Vagina (tissue), 2 donors: ENCODE data around the gene NOTCH4. TPM values are rescaled to one million over a fixed set of nuclear protein-coding genes. Genes with fewer than 3 reads are reported as not detected.

Experiments used
- DNase-seq, 2 donors: peaks; one replicate each; pipeline ENCODE4 v3.0.0-alpha.2; 2017; ENCODE audit errors: extremely low spot score in 2 of 2
- H3K27ac ChIP-seq: fragments of 200-600 bp; sonication (generic); one replicate; pipeline ENCODE4 v1.5.1; 2019
- H3K27me3 ChIP-seq: fragments of 200-600 bp; sonication (generic); one replicate; pipeline ENCODE4 v1.5.1; 2019
- H3K36me3 ChIP-seq, 2 donors: fragments of 200-600 bp; sonication (generic); one replicate each; pipeline ENCODE4 v1.5.1; 2017 to 2019
- H3K4me1 ChIP-seq: fragments of 200-600 bp; sonication (generic); one replicate; pipeline ENCODE4 v1.5.1; 2019
- H3K4me3 ChIP-seq, 2 donors: fragments of 200-600 bp; sonication (generic); 1 replicate in 1 of 2; 2 replicates in 1 of 2; pipeline ENCODE4 v1.5.1; 2016 to 2019
- H3K9me3 ChIP-seq: fragments of 200-600 bp; sonication (generic); one replicate; pipeline ENCODE4 v1.5.1; 2019
- CTCF ChIP-seq, 3 experiments: fragments of 450-650 bp in 2 of 3; fragments of 200-600 bp in 1 of 3; sonication (generic) in 1 of 3; IDR thresholded peaks; one replicate each; pipeline ENCODE4 v1.5.1; 2017 to 2019; ENCODE audit warnings: antibody characterized with exemption in 3 of 3, mild to moderate bottlenecking in 2 of 3, moderate library complexity in 2 of 3
- POLR2A ChIP-seq, 2 donors: fragments of 450-650 bp; IDR thresholded peaks; one replicate each; pipeline ENCODE4 v1.6.1; 2017; ENCODE audit warnings: antibody characterized with exemption in 2 of 2, mild to moderate bottlenecking in 2 of 2, moderate library complexity in 2 of 2
- POLR2AphosphoS5 ChIP-seq, 2 donors: sonication (generic); formaldehyde crosslinking; IDR thresholded peaks; one replicate each; pipeline ENCODE4 v1.9.0; 2017; ENCODE audit warnings: antibody characterized with exemption in 2 of 2, mild to moderate bottlenecking in 2 of 2, low read depth in 1 of 2; ENCODE audit not compliant: insufficient read depth in 1 of 2
- intact Hi-C: fragments of 100-400 bp; cut with DNase I; formaldehyde crosslinking; loops from one replicate; pipeline ENCODE4 v1.15.1; 2023
- total RNA-seq: library from RNA; depleted of rRNA; stranded (reverse); fragments of >200 nt; gene quantifications from one replicate; pipeline ENCODE4 v1.2.3, GENCODE V29; 2016

Gene NOTCH4
- total RNA-seq, 1 donor from 2014 or later, result 18.2 TPM

DNA sequence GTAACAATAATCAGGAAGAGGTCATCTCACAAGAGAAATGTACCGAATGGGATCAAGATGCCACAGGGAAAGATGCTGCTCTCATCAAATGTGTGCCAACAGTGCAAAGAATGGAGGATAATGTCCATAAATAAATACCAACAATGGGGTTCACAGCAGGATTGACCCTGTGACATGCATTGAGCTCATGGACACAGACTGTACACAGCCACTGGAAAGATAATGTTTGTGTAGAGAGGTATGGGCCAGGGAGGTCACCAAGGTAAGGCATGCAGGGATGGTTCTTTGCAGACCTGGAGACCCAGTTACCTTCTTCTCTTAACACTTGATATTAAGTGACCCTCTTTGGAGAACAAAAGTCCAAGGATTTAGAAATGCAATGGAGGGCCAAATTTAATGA, 49.5 kb downstream of the NOTCH4 start:
- no peaks in the 10 kb centered on the region for H3K27me3 ChIP-seq
- H3K27ac ChIP-seq, result no peak overlapping the region
- H3K4me3 ChIP-seq, result no peak overlapping the region
- no peaks in the 10 kb centered on the region for H3K9me3 ChIP-seq
- intact Hi-C loops, result loop anchor here (10.0 kb wide), 1 partner anchor 50 kb away; the partner anchor contains the start of gene ATF6B
- TF ChIP-seq POLR2A (IDR thresholded peaks at IDR 0.05), result no peak
- peaks cover 38% of the 10 kb centered on the region for H3K4me1 ChIP-seq
- no peak for DNase-seq
- peaks cover 0 to 18% of the 10 kb centered on the region in 2 donors for H3K36me3 ChIP-seq

DNA sequence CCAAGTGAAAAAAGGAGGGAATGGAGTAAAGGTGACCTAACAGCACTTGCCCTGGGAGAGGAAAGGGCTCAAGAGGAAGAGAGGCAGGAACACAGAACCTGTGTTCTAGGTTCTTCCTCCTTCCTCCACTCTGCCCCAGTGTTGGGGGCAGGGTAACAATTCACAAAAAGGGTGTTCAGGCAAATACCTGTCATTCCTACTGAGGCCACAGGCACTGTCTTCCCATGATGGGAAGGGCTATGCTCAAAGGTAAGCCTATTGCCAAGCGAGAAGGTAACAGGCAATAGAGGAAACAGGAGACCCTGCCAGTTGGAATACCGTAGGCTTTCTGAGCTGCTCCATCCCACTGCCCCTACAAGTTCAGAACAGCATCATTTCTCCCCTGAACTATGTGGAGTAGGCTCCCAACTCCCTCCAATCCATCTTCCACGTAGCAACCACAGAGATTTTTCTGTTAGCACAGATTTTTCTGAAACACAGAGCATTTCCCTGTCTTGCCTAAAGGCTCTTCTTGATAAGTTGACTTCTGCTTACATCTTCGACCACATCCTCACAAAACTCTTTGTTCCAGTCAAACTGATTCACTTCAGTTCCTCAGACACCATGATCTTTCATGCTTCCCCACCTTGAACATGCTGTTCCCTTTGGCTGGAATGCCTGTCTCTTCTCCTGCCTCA, 50.7 kb downstream of the NOTCH4 start:
- Histone ChIP-seq H3K27me3 (no peaks in the 10 kb centered on the region), H3K4me3 (no peak overlapping the region), H3K27ac (no peak overlapping the region), H3K9me3 (no peaks in the 10 kb centered on the region), H3K4me1 (peaks cover 29% of the 10 kb centered on the region), H3K36me3 (peaks cover 0 to 25% of the 10 kb centered on the region in 2 donors)
- intact Hi-C loops, result loop anchor here (10.0 kb wide), 1 partner anchor 48 kb away; the partner anchor contains the start of gene ATF6B
- TF ChIP-seq CTCF (IDR thresholded peaks at IDR 0.05), result no peak
- TF ChIP-seq POLR2A (IDR thresholded peaks at IDR 0.05), result no peak
- TF ChIP-seq POLR2AphosphoS5 (IDR thresholded peaks at IDR 0.05; ENCODE audit: insufficient read depth in 1 of 2, low read depth in 1 of 2), result no peak
- DNase-seq, result no peak

DNA sequence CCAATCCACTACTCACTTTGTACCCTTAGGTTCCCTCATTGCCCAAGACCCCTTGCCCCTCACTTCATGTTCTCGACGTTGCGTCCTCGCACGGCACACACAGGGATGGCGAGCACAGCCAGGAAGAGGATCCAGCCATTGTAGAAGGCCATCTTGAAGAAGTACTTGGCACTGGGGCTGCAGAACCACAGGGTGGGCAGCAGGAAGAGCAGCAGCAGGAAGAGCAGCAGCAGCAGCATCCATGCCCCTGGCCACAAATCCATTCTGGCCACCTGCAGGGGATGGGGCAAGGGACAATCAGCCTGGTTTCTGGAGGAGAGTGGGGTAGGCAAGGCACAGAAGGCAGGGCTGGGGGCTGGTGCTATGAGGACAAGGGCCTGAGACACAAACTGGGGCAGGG, 52.6 kb downstream of the NOTCH4 start:
- intact Hi-C loops, result loop anchor here (10.0 kb wide), 1 partner anchor 46 kb away; the partner anchor contains the start of gene ATF6B

GRCh38 chr6:32170294-32170693, 53.6 kb downstream of the NOTCH4 start:
- intact Hi-C loops, result loop anchor here (10.0 kb wide), 1 partner anchor 45 kb away; the partner anchor contains the start of gene ATF6B
- Histone ChIP-seq H3K27me3 (no peaks in the 10 kb centered on the region), H3K36me3 (peaks cover 0 to 51% of the 10 kb centered on the region in 2 donors), H3K9me3 (no peaks in the 10 kb centered on the region), H3K27ac (no peak overlapping the region), H3K4me3 (no peak overlapping the region), H3K4me1 (peaks cover 12% of the 10 kb centered on the region)
- DNase-seq, result no peak
- TF ChIP-seq POLR2AphosphoS5 (IDR thresholded peaks at IDR 0.05; ENCODE audit: insufficient read depth in 1 of 2, low read depth in 1 of 2) (no peak), POLR2A (IDR thresholded peaks at IDR 0.05) (no peak), CTCF (IDR thresholded peaks at IDR 0.05) (no peak)

More for the DNA sequence above, 52.6 kb downstream of the NOTCH4 start:
- no peak overlapping the region for H3K4me3 ChIP-seq
- H3K27me3 ChIP-seq, result no peaks in the 10 kb centered on the region
- no peak for DNase-seq
- no peaks in the 10 kb centered on the region for H3K9me3 ChIP-seq
- no peak overlapping the region for H3K27ac ChIP-seq
- peaks cover 17% of the 10 kb centered on the region for H3K4me1 ChIP-seq
- H3K36me3 ChIP-seq, result peaks cover 0 to 45% of the 10 kb centered on the region in 2 donors
- TF ChIP-seq POLR2AphosphoS5 (IDR thresholded peaks at IDR 0.05; ENCODE audit: insufficient read depth in 1 of 2, low read depth in 1 of 2) (no peak), POLR2A (IDR thresholded peaks at IDR 0.05) (no peak), CTCF (IDR thresholded peaks at IDR 0.05) (no peak)

DNA sequence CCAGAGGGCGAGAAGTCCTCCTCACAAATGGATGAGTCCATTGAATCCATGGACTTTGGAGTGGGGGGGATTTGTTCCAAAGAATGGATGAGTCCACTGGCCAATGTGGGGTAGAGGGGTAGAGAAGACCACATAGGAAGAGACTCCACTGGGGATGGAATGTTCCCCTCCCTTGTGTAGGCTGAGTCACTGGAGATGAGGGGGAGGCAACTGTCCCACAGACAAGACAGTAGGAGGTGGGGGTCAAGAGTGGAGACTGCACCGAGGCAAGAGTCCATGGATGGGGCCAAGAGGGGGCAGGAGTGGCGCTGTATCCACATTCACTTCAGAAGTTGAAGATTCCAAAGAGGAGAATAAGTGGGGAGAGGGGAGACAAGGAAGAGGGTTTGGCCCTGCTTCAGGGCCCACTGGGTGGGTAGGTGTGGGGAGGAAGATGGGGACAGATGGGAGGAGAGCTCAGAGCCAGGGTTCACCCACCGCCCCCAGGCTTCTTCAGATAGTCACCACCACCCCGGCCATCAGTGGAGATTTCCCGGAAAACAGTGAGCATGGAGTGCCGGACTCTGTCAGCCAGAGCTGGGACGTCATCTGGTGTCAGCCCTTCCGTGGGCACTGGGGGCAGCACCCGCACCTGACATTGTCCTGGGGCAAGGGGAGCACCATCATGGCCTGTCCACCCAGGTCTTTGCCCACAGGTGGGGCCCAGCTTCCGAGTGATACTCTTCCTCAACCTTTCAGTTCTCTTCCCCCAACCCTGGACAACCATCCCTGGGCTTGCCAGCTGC, 54.9 kb downstream of the NOTCH4 start:
- no peak for TF ChIP-seq CTCF (IDR thresholded peaks at IDR 0.05)
- TF ChIP-seq POLR2AphosphoS5 (IDR thresholded peaks at IDR 0.05; ENCODE audit: insufficient read depth in 1 of 2, low read depth in 1 of 2), result no peak
- no peak for TF ChIP-seq POLR2A (IDR thresholded peaks at IDR 0.05)
- Histone ChIP-seq H3K4me3 (no peak overlapping the region), H3K27me3 (no peaks in the 10 kb centered on the region), H3K36me3 (peaks cover 0 to 51% of the 10 kb centered on the region in 2 donors), H3K9me3 (no peaks in the 10 kb centered on the region), H3K4me1 (no peaks in the 10 kb centered on the region), H3K27ac (no peak overlapping the region)
- intact Hi-C loops, result no loop called here
- DNase-seq, result no peak
